HCT116 (cell line): ENCODE results near the gene COL9A3. TPM values are rescaled to one million over a fixed set of nuclear protein-coding genes. Genes with fewer than 3 reads are reported as not detected.

Experiments used
- ATAC-seq: fragments of 200-7000 bp; cut with Tn5 transposase; 2 replicates; pipeline ENCODE4 v1.9.1; 2020; ENCODE audit warnings: mild to moderate bottlenecking, moderate library complexity
- BruUV-seq: library from RNA; stranded (reverse); fragments of 400-500 nt; replicated peaks from 2 replicates; lab custom pipeline; 2021; lab: Mats Ljungman, UMichigan
- CTCF ChIA-PET: fragments of 300-600 bp; sonication (Branson Sonifier 250); formaldehyde crosslinking; loops from one replicate; lab custom pipeline; 2021; ENCODE audit warnings: antibody characterized with exemption; lab: Charles Lee
- POLR2A ChIA-PET: fragments of 300-600, 350-600 bp; sonication (Branson Sonifier 250); formaldehyde crosslinking; loops from one replicate; lab custom pipeline; 2021; ENCODE audit warnings: antibody characterized with exemption; lab: Charles Lee
- RAD21 ChIA-PET, 2 experiments: fragments of 300-600 bp; sonication (Branson Sonifier 250); formaldehyde crosslinking; loops; one replicate each; lab custom pipeline; 2023; ENCODE audit warnings: low total read pairs in 2 of 2; ENCODE audit not compliant: uncharacterized antibody in 2 of 2, unreplicated experiment in 2 of 2, low non-redundant PET in 1 of 2; lab: Charles Lee
- DNase-seq: peaks from one replicate; pipeline ENCODE4 v3.0.0-alpha.2; 2010; ENCODE audit warnings: low read depth, low spot score
- H2AFZ ChIP-seq: fragments of 200-600 bp; shearing (Covaris generic), sonication (generic); 2 replicates; pipeline ENCODE4 v1.6.1; 2017; ENCODE audit warnings: low read depth, mixed run types, mixed read lengths, antibody characterized with exemption, low read length; ENCODE audit not compliant: poor library complexity, severe bottlenecking
- H3K27ac ChIP-seq: 2 replicates; pipeline ENCODE4 v1.5.1; 2012; ENCODE audit warnings: low read depth, low read length
- H3K27me3 ChIP-seq: fragments of 200-600 bp; sonication (generic); 2 replicates; pipeline ENCODE4 v1.6.1; 2016; ENCODE audit warnings: mixed run types, low read length, mixed read lengths; ENCODE audit not compliant: insufficient read depth
- H3K36me3 ChIP-seq, 2 experiments: fragments of 200-500 bp in 1 of 2; fragments of 200-600 bp in 1 of 2; sonication (Bioruptor generic) in 1 of 2; sonication (generic) in 1 of 2; 2 replicates each; pipeline versions ENCODE4 v1.5.1 to v1.6.1; 2014 to 2016; ENCODE audit warnings: low read length in 2 of 2, inconsistent platforms in 1 of 2, mixed read lengths in 1 of 2, mixed run types in 1 of 2; ENCODE audit not compliant: insufficient read depth in 2 of 2, control insufficient read depth in 1 of 2
- H3K4me1 ChIP-seq, 2 experiments: fragments of 200-600 bp in 1 of 2; sonication (generic) in 1 of 2; 2 replicates each; pipeline versions ENCODE4 v1.5.1 to v1.6.1; 2012 to 2017; ENCODE audit warnings: low read length in 2 of 2, inconsistent platforms in 1 of 2, mild to moderate bottlenecking in 1 of 2, mixed read lengths in 1 of 2, mixed run types in 1 of 2, moderate library complexity in 1 of 2; ENCODE audit not compliant: insufficient read depth in 2 of 2, control insufficient read depth in 1 of 2
- H3K4me2 ChIP-seq: fragments of 200-600 bp; sonication (generic); 2 replicates; pipeline ENCODE4 v1.6.1; 2017; ENCODE audit warnings: mixed run types, low read length, mixed read lengths
- H3K4me3 ChIP-seq, 2 experiments: fragments of 200-600 bp in 1 of 2; sonication (generic) in 1 of 2; replicated peaks in 1 of 2; 2 replicates each; pipeline ENCODE4 v1.5.1; 2011 to 2016; ENCODE audit warnings: low read length in 2 of 2, control low read depth in 1 of 2, low read depth in 1 of 2, mild to moderate bottlenecking in 1 of 2, mixed read lengths in 1 of 2, mixed run types in 1 of 2
- H3K79me2 ChIP-seq: fragments of 200-600 bp; sonication (generic); 2 replicates; pipeline ENCODE4 v1.6.1; 2017; ENCODE audit warnings: mild to moderate bottlenecking, mixed run types, low read length, moderate library complexity, mixed read lengths; ENCODE audit not compliant: insufficient read depth
- H3K9ac ChIP-seq: fragments of 200-600 bp; sonication (generic); 2 replicates; pipeline ENCODE4 v1.6.1; 2016; ENCODE audit warnings: low read length, mixed read lengths
- H3K9me2 ChIP-seq: fragments of 200-600 bp; sonication (generic), shearing (Covaris generic); 2 replicates; pipeline ENCODE4 v1.6.1; 2017; ENCODE audit warnings: mixed run types, mild to moderate bottlenecking, moderate library complexity; ENCODE audit not compliant: insufficient read depth
- H3K9me3 ChIP-seq, 2 experiments: fragments of 200-500 bp in 1 of 2; fragments of 200-600 bp in 1 of 2; sonication (Bioruptor generic) in 1 of 2; sonication (generic) in 1 of 2; 2 replicates each; pipeline ENCODE4 v1.6.1; 2014 to 2017; ENCODE audit warnings: low read length in 2 of 2, mixed read lengths in 2 of 2, inconsistent platforms in 1 of 2, low read depth in 1 of 2, mild to moderate bottlenecking in 1 of 2, mixed run types in 1 of 2, moderate library complexity in 1 of 2; ENCODE audit not compliant: control insufficient read depth in 1 of 2, insufficient read depth in 1 of 2
- H4K20me1 ChIP-seq: fragments of 200-600 bp; sonication (generic), shearing (Covaris generic); 2 replicates; pipeline ENCODE4 v1.6.1; 2017; ENCODE audit warnings: mixed run types, mild to moderate bottlenecking, moderate library complexity; ENCODE audit not compliant: insufficient read depth
- CEBPB ChIP-seq: IDR thresholded peaks from 2 replicates; pipeline ENCODE4 v1.6.1; 2012; ENCODE audit warnings: low read depth
- POLR2A ChIP-seq: IDR thresholded peaks from 2 replicates; pipeline ENCODE4 v1.7.0; 2011; ENCODE audit warnings: borderline replicate concordance; ENCODE audit not compliant: insufficient read depth, insufficient read length; ENCODE audit errors: extremely low read depth
- POLR2AphosphoS5 ChIP-seq: IDR thresholded peaks from 2 replicates; pipeline ENCODE4 v1.6.1; 2011; ENCODE audit warnings: mild to moderate bottlenecking, low read depth, low read length, moderate library complexity
- REST ChIP-seq: IDR thresholded peaks from 2 replicates; pipeline ENCODE4 v1.6.1; 2012; ENCODE audit warnings: low read depth
- TCF7L2 ChIP-seq: IDR thresholded peaks from 2 replicates; pipeline ENCODE4 v1.7.0; 2011; ENCODE audit warnings: borderline replicate concordance, inconsistent platforms; ENCODE audit not compliant: insufficient read depth, insufficient read length; ENCODE audit errors: extremely low read depth
- ZNF274 ChIP-seq: fragments of 200-500 bp; sonication (Bioruptor generic); IDR thresholded peaks from 2 replicates; pipeline ENCODE4 v1.6.1; 2014; ENCODE audit warnings: mild to moderate bottlenecking, low read depth, low read length, inconsistent platforms
- intact Hi-C: fragments of 100-400 bp; cut with micrococcal nuclease; formaldehyde crosslinking; loops from 2 replicates; pipeline ENCODE4 v1.10.0; 2022
- total RNA-seq: library from RNA; stranded (reverse); gene quantifications from one replicate; pipeline ENCODE4 v1.2.1, GENCODE V29; 2021; ENCODE audit not compliant: unreplicated experiment
- TF ChIP-seq, protein P1 (sequence below): IDR thresholded peaks from 2 replicates; pipeline ENCODE4 v1.6.1; 2012

Gene COL9A3
- total RNA-seq, 1 experiment from 2014 or later: 29.7 TPM

- H3K36me3 ChIP-seq: no peaks in the 10 kb centered on the region
- no peaks in the 10 kb centered on the region for H3K27me3 ChIP-seq
- ChIA-PET POLR2A (no interaction called here), RAD21 (no interaction called here), CTCF (no interaction called here)
- H2AFZ ChIP-seq: no peak overlapping the region
- H3K9me3 ChIP-seq: no peaks in the 10 kb centered on the region
- peaks cover 70 to 86% of the 10 kb centered on the region in 2 experiments for H3K4me1 ChIP-seq
- no peak overlapping the region for H3K4me3 ChIP-seq
- intact Hi-C loops: no loop called here
- TF ChIP-seq, protein P1, sequence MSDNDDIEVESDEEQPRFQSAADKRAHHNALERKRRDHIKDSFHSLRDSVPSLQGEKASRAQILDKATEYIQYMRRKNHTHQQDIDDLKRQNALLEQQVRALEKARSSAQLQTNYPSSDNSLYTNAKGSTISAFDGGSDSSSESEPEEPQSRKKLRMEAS: no peak
- TF ChIP-seq POLR2A (no peak), POLR2AphosphoS5 (no peak), CEBPB (no peak), REST (no peak), ZNF274 (no peak), TCF7L2 (no peak)
- peak overlapping the region; percentile 72; the same call in 1 of the 2 replicates for H3K27ac ChIP-seq
- H3K4me2 ChIP-seq: peak overlapping the region; percentile 72; the same call in 1 of the 2 replicates
- H3K9ac ChIP-seq: no peak overlapping the region
- no peaks in the 10 kb centered on the region for H3K79me2 ChIP-seq
- DNase-seq (no peak), ATAC-seq (no peak)
- BruUV-seq: no TSS peak
- H3K9me2 ChIP-seq: no peaks in the 10 kb centered on the region
- no peaks in the 10 kb centered on the region for H4K20me1 ChIP-seq
Observed at GRCh38 chr20:62819494-62820174, 2.8 kb downstream of the COL9A3 start.
